AG04450 (cell line): ENCODE measurements around the gene VSIG8. TPM values are rescaled to one million over a fixed set of nuclear protein-coding genes. Genes with fewer than 3 reads are reported as not detected.

Experiments used
- CTCF ChIA-PET: fragments of 300-600, 350-600 bp; formaldehyde crosslinking; extraction: SDS; loops from one replicate; lab custom pipeline; 2022; ENCODE audit warnings: antibody characterized with exemption, inconsistent platforms; lab: Charles Lee
- POLR2A ChIA-PET: fragments of 350-600 bp; formaldehyde crosslinking; extraction: SDS; loops from one replicate; lab custom pipeline; 2021; ENCODE audit warnings: antibody characterized with exemption, inconsistent platforms; lab: Yijun Ruan, JAX
- DNase-seq: peaks from one replicate; pipeline ENCODE4 v3.0.0-alpha.2; 2011; ENCODE audit warnings: low read depth, low spot score
- H3K27ac ChIP-seq: one replicate; pipeline ENCODE4 v1.5.1; 2012; ENCODE audit warnings: low read depth, low read length, control low read depth
- H3K27me3 ChIP-seq: one replicate; pipeline ENCODE4 v1.6.0; 2012; ENCODE audit warnings: low read length; ENCODE audit not compliant: control insufficient read depth, insufficient read depth
- H3K4me3 ChIP-seq: 2 replicates; pipeline ENCODE4 v1.5.1; 2011; ENCODE audit warnings: mild to moderate bottlenecking, low read depth, low read length, control low read depth
- H3K9me3 ChIP-seq: 2 replicates; pipeline ENCODE4 v1.5.1; 2012; ENCODE audit warnings: low read length; ENCODE audit not compliant: control insufficient read depth, insufficient read depth
- CTCF ChIP-seq: IDR thresholded peaks from 2 replicates; pipeline ENCODE4 v1.5.1; 2011; ENCODE audit warnings: low read depth, low read length, control low read depth, inconsistent platforms
- polyA plus RNA-seq: library from polyadenylated mRNA; depleted of rRNA; stranded (reverse); fragments of >200 nt; gene quantifications from 2 replicates; pipeline ENCODE4 v1.2.3, GENCODE V29; 2011

VSIG8 gene
- polyA plus RNA-seq, 1 experiment: not detected

GRCh38 chr1:159825564-159825963, 36.9 kb downstream of the VSIG8 start:
- ChIA-PET POLR2A (no interaction called here), CTCF (interaction anchor here (0.9 to 8.4 kb wide), 2 partner anchors 27 to 182 kb away, joined by 3 to 63 read pairs; no protein-coding TSS in a partner anchor)
- TF ChIP-seq CTCF: no peak

GRCh38 chr1:159823406-159823805, 39.1 kb downstream of the VSIG8 start:
- POLR2A ChIA-PET: no interaction called here
- no peaks in the 10 kb centered on the region for H3K9me3 ChIP-seq
- H3K4me3 ChIP-seq: no peak overlapping the region
- TF ChIP-seq CTCF: no peak
- no peak overlapping the region for H3K27ac ChIP-seq
- CTCF ChIA-PET: interaction anchor here (1.0 to 8.4 kb wide), 4 partner anchors 18 to 183 kb away, joined by 4 to 63 read pairs (median 14); no protein-coding TSS in a partner anchor
- peaks cover 11% of the 10 kb centered on the region for H3K27me3 ChIP-seq
- no peak for DNase-seq

More at GRCh38 chr1:159825564-159825963, 36.9 kb downstream of the VSIG8 start:
- Histone ChIP-seq H3K4me3 (no peak overlapping the region), H3K27ac (no peak overlapping the region), H3K27me3 (peaks cover 9% of the 10 kb centered on the region), H3K9me3 (no peaks in the 10 kb centered on the region)
- DNase-seq: no peak

GRCh38 chr1:159821171-159821867, 41.1 kb downstream of the VSIG8 start:
- Histone ChIP-seq H3K4me3 (no peak overlapping the region), H3K27ac (no peak overlapping the region), H3K27me3 (peaks cover 11% of the 10 kb centered on the region), H3K9me3 (no peaks in the 10 kb centered on the region)
- CTCF ChIA-PET: interaction anchor here (0.6 to 8.4 kb wide), 18 partner anchors 9 to 245 kb away, joined by 3 to 63 read pairs (median 6); partner anchors contain the start of gene DUSP23
- POLR2A ChIA-PET: no interaction called here
- DNase-seq: peak; percentile 7
- peak; percentile 71 for TF ChIP-seq CTCF

GRCh38 chr1:159817276-159818041, 45.0 kb downstream of the VSIG8 start:
- no peak for DNase-seq
- CTCF ChIA-PET: interaction anchor here (1.0 to 1.9 kb wide), 3 partner anchors 19 to 74 kb away, joined by 6 to 18 read pairs (median 6); no protein-coding TSS in a partner anchor
- POLR2A ChIA-PET: no interaction called here
- H3K4me3 ChIP-seq: no peak overlapping the region
- no peaks in the 10 kb centered on the region for H3K9me3 ChIP-seq
- H3K27ac ChIP-seq: no peak overlapping the region
- TF ChIP-seq CTCF: no peak
- H3K27me3 ChIP-seq: peaks cover 15% of the 10 kb centered on the region
